ENCODE results near the gene ZKSCAN3. TPM values are rescaled to one million over a fixed set of nuclear protein-coding genes. Genes with fewer than 3 reads are reported as not detected.

Gene ZKSCAN3
- total and polyA plus RNA-seq, 2 of the 8 experiments (the other 6 are each of a cell fraction or from before 2014, with no cell fraction given), result 2.7 to 9.8 TPM

GRCh38 chr6:28353981-28354676 is 4.4 kb downstream of the ZKSCAN3 start:
- H3K27ac ChIP-seq (ENCODE audit: low read depth, low read length), result no peak overlapping the region
- H2BK20ac ChIP-seq (ENCODE audit: low read length), result no peak overlapping the region
- no peak overlapping the region for H2BK15ac ChIP-seq (ENCODE audit: low read length)
- 96% methylated on average over 11 of the region's 11 CpGs; no CpG with 5 or more reads in 1 of the 2 experiments for WGBS, 2 experiments (ENCODE audit: extremely low coverage in 1 of 2, insufficient coverage in 1 of 2, insufficient read length in 1 of 2, insufficient replicate concordance in 2 of 2, low coverage in 1 of 2, low lambda C conversion rate in 2 of 2, missing lambda C conversion rate in 1 of 2)
- H3K23ac ChIP-seq (ENCODE audit: insufficient read length), result no peak overlapping the region
- peaks cover 3% of the 10 kb centered on the region; the same call in 1 of the 2 replicates for H3K23me2 ChIP-seq (ENCODE audit: low read depth, low read length)
- H3K36me3 ChIP-seq (ENCODE audit: control insufficient read depth in 2 of 4, insufficient read depth in 4 of 4, low read length in 3 of 4), result no peaks in the 10 kb centered on the region
- no peak overlapping the region for H2BK12ac ChIP-seq (ENCODE audit: low read depth, low read length)
- no peak overlapping the region for H4K5ac ChIP-seq (ENCODE audit: insufficient read length, low read depth, low read length)
- H3K27me3 ChIP-seq (replicated peaks in 1 of 4; ENCODE audit: control insufficient read depth in 3 of 4, extremely low read depth in 1 of 4, insufficient read depth in 3 of 4, low read length in 3 of 4), result no peaks in the 10 kb centered on the region
- H4K91ac ChIP-seq (replicated peaks; ENCODE audit: insufficient read length, low read length), result no peak overlapping the region
- H3K14ac ChIP-seq (ENCODE audit: insufficient read length), result no peak overlapping the region
- H3K56ac ChIP-seq (replicated peaks; ENCODE audit: insufficient read length, low read depth, low read length), result no peak overlapping the region
- DNase-seq (ENCODE audit: low read depth in 1 of 2, low spot score in 2 of 2) (no peak), FAIRE-seq (no peak)
- CTCF ChIA-PET (ENCODE audit: partially characterized antibody), result interaction anchor here (1.8 to 4.2 kb wide), 7 partner anchors 10 to 103 kb away, joined by 6 to 34 read pairs (median 13); partner anchors contain the start of gene PGBD1
- no peak overlapping the region for H2AFZ ChIP-seq (ENCODE audit: low read length)
- no peak overlapping the region for H2BK5ac ChIP-seq (ENCODE audit: low read depth, low read length)
- TF ChIP-seq TBP (IDR thresholded peaks at IDR 0.05; ENCODE audit: low read depth, low read length) (no peak), USF2 (IDR thresholded peaks at IDR 0.05; ENCODE audit: low read length) (no peak), CTCF (IDR thresholded peaks at IDR 0.05; ENCODE audit: control extremely low read depth in 1 of 3, insufficient read depth in 1 of 3, low read depth in 1 of 3, low read length in 3 of 3) (no peak), SUZ12 (IDR thresholded peaks at IDR 0.05; ENCODE audit: low read length) (no peak), GTF2F1 (IDR thresholded peaks at IDR 0.05; ENCODE audit: borderline replicate concordance, low read depth, low read length) (no peak)
- H3K4me1 ChIP-seq (replicated peaks in 1 of 4; ENCODE audit: control insufficient read depth in 3 of 4, insufficient read depth in 4 of 4, low read length in 3 of 4), result peaks cover 4 to 6% (median 5%) of the 10 kb centered on the region in 4 experiments; a peak in 5 of 7 replicates
- peaks cover 0 to 5% of the 10 kb centered on the region in 2 experiments for H4K20me1 ChIP-seq (replicated peaks in 1 of 2; ENCODE audit: control insufficient read depth in 1 of 2, insufficient read depth in 2 of 2, low read length in 2 of 2)
- peaks cover 5 to 43% of the 10 kb centered on the region in 2 experiments; a peak in 3 of 4 replicates for H3K79me2 ChIP-seq (ENCODE audit: control insufficient read depth in 1 of 2, insufficient read depth in 2 of 2, low read length in 2 of 2)
- no peak overlapping the region for H4K8ac ChIP-seq (ENCODE audit: extremely low read depth, insufficient read depth, low read length)
- H3K4me2 ChIP-seq (ENCODE audit: insufficient read depth in 1 of 2, low read depth in 2 of 2, low read length in 2 of 2), result no peak overlapping the region
- no peak overlapping the region for H3K4ac ChIP-seq (replicated peaks; ENCODE audit: insufficient read length, low read depth, low read length)
- no peak overlapping the region for H3K9ac ChIP-seq (replicated peaks in 1 of 4; ENCODE audit: extremely low read depth in 1 of 4, low read depth in 3 of 4, low read length in 3 of 4)
- H3K4me3 ChIP-seq (ENCODE audit: extremely low read depth in 1 of 4, insufficient read depth in 2 of 4, low read depth in 3 of 4, low read length in 4 of 4), result no peak overlapping the region
- POLR2A ChIA-PET (ENCODE audit: partially characterized antibody), result interaction anchor here (1.2 to 3.7 kb wide), 2 partner anchors 19 to 90 kb away, joined by 3 to 36 read pairs; partner anchors contain the start of gene ZSCAN31
- H3K79me1 ChIP-seq (ENCODE audit: low read depth, low read length), result no peaks in the 10 kb centered on the region; the same call in 1 of the 2 replicates
- H3K18ac ChIP-seq (ENCODE audit: extremely low read depth, low read length), result no peak overlapping the region
- peaks cover 0 to 3% of the 10 kb centered on the region in 2 experiments; a peak in 2 of 4 replicates for H3K9me3 ChIP-seq (ENCODE audit: insufficient read depth in 2 of 2, low read depth in 1 of 2, low read length in 1 of 2)
- no peak overlapping the region for H2BK120ac ChIP-seq (replicated peaks; ENCODE audit: low read depth, low read length)
- H2AK5ac ChIP-seq (ENCODE audit: low read depth, low read length), result no peak overlapping the region

All from H1 (cell line).